Measurements from ENCODE around the gene ETNK1.

Gene ETNK1

DNA sequence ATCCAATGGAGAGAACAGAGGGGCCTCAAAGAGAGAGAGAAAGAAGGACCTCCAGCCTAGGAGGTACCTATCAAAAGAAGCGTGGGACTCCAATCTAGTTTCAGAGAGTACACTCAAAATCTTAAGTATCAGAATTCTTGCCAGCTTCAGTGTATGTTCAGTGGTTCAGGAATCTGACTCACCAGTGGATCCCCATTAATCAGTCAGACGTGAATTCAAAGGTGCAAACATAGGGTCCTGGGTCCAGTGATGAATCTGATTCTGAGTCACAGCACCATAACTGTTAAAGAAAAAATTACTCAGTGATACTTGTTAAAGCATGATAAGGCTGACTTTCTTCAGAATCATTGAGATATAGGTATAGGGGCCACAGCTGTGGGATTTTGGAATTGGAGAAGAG is 33.2 kb downstream of the ETNK1 start:
- Mint-ChIP-seq H3K4me3 (peak overlapping the region; percentile 21), H3K36me3 (peaks cover 63% of the 10 kb centered on the region), H3K27ac (peak overlapping the region; percentile 92), H3K9me3 (no peaks in the 10 kb centered on the region), H3K4me1 (peaks cover 32% of the 10 kb centered on the region)
- ATAC-seq: peak; percentile 99
- DNase-seq (ENCODE audit: low spot score in 2 of 2): no peak

DNA sequence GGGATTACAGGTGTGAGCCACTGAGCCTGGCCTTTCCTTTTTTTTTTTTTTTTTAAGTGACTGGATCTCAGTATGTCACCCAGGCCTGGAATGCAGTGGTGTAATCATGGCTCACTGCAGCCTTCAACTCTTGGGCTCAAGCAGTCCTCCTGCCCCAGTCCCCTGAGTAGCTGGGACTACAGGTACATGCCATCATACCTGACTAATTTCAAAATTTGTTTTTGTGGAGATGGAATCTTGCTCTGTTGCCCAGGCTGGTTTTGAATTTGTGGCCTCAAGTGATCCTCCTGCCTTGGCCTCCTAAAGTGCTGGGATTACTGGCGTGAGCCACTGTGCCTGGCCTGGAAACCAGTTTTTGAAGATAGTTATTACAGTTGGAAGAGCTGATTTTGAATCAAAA is 37.4 kb downstream of the ETNK1 start:
- Mint-ChIP-seq H3K9me3 (no peaks in the 10 kb centered on the region), H3K27ac (no peak overlapping the region), H3K36me3 (peaks cover 76% of the 10 kb centered on the region), H3K4me1 (peaks cover 20% of the 10 kb centered on the region), H3K4me3 (no peak overlapping the region)
- ATAC-seq: no peak
- no peak for DNase-seq (ENCODE audit: low spot score in 2 of 2)

DNA sequence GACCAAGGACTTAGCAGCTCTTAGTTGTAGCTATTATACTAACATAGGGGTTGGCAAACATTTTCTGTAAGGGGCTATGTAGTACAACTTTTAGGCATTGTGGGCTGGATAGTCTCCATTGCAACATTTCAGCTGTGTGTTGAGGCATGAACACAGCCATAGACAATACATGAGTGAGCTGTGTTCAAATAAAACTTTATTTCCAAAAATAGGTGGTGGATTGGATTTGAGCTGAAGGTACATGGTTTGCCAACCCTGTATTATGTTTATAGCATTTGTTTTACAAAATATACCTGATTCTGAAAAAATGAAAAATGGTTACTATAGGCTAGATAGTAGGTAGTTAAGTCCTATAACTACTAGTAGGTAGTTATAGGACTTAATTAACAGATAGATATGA is 40.5 kb downstream of the ETNK1 start:
- Mint-ChIP-seq H3K36me3 (peaks cover 72% of the 10 kb centered on the region), H3K4me3 (no peak overlapping the region), H3K9me3 (no peaks in the 10 kb centered on the region), H3K27ac (peak overlapping the region; percentile 45), H3K4me1 (peaks cover 6% of the 10 kb centered on the region)
- no peak for DNase-seq (ENCODE audit: low spot score in 2 of 2)
- no peak for ATAC-seq

DNA sequence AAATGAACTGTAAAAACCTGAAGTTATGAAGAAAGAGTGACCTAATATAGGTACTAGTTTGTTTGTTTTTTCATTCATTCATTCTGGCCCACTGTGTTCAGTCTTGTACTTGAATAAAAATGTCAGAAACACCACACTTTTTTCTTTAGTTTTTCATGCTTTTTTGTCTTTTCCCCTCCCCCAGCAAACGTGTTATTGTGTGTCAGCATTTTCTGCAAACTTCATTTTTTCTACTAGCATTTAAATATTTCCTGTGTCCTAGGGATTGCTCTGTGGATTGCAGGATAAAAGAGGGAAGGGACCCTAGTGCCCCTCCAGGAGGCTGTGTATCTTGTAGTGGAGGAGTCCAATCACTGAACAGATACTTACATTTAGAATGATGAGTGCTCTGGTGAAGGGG is 42.2 kb downstream of the ETNK1 start:
- no peak overlapping the region for H3K27ac Mint-ChIP-seq
- H3K36me3 Mint-ChIP-seq: peaks cover 68% of the 10 kb centered on the region
- no peak overlapping the region for H3K4me3 Mint-ChIP-seq
- peaks cover 6% of the 10 kb centered on the region for H3K4me1 Mint-ChIP-seq
- no peaks in the 10 kb centered on the region for H3K9me3 Mint-ChIP-seq
- ATAC-seq (no peak), DNase-seq (ENCODE audit: low spot score in 2 of 2) (no peak)

DNA sequence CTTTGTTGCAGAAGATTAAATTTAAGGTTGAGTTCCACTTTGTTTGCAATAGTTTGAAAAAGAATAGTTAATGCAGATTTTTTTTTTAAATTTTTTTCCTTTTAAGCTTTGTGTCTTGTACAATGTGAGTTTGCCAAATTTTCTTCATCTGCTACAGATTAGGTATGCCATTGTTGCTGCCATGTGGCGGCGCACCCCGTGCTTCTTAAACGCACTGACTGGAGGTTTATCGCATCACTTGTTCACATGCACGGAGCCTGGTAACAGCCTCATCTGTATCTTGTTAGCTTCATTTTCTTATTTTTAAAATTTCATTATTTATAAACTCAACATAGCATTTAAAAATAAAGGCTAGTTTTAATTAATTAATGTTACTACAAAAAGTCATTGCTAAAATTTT is 43.5 kb downstream of the ETNK1 start:
- Mint-ChIP-seq H3K27ac (no peak overlapping the region), H3K4me3 (no peak overlapping the region), H3K36me3 (peaks cover 73% of the 10 kb centered on the region), H3K4me1 (peaks cover 6% of the 10 kb centered on the region), H3K9me3 (no peaks in the 10 kb centered on the region)
- DNase-seq (ENCODE audit: low spot score in 2 of 2) (no peak), ATAC-seq (no peak)

DNA sequence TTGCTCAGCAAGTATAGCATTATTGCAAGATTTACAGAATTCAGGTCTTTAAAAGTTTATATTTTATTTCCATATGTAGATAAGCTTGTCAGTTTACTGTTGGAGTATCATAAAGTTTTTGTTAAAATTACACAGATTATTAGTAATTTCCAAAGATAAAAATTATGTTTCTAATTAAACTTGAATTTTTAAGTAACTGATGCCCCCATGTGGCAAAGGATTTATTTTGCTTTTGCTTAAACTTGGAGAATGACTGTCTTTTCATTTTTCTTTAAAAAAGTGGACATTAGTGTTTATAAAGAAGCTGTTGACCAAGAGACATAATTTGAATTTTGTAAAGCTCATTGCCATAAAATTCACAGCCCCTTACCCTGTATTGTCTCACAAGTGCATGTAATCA is 45.8 kb downstream of the ETNK1 start:
- no peak for DNase-seq (ENCODE audit: low spot score in 2 of 2)
- H3K36me3 Mint-ChIP-seq: peaks cover 87% of the 10 kb centered on the region
- no peaks in the 10 kb centered on the region for H3K4me1 Mint-ChIP-seq
- no peak for ATAC-seq
- no peaks in the 10 kb centered on the region for H3K9me3 Mint-ChIP-seq
- H3K4me3 Mint-ChIP-seq: no peak overlapping the region
- H3K27ac Mint-ChIP-seq: no peak overlapping the region

DNA sequence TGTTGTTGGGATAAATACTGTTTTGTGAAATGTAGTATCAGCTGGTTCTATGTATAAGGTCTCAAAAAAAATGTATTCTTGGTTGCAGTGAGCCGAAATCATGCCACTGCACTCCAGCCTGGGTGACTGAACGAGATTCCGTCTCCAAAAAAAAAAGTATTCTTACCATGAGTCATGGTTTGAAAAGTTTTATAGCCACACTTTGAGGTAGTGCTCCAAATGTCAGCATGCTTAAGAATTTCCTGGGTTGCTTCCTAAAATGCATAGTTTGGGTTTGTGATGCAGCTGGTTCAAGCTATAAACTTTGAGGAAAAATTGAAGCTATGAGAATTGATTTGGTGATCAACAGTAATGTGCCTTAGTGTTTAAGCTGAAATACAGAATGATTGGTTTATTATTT is 48.0 kb downstream of the ETNK1 start:
- Mint-ChIP-seq H3K4me3 (no peak overlapping the region), H3K36me3 (peaks cover 88% of the 10 kb centered on the region), H3K27ac (no peak overlapping the region), H3K9me3 (no peaks in the 10 kb centered on the region), H3K4me1 (peaks cover 7% of the 10 kb centered on the region)
- no peak for ATAC-seq
- DNase-seq (ENCODE audit: low spot score in 2 of 2): no peak

DNA sequence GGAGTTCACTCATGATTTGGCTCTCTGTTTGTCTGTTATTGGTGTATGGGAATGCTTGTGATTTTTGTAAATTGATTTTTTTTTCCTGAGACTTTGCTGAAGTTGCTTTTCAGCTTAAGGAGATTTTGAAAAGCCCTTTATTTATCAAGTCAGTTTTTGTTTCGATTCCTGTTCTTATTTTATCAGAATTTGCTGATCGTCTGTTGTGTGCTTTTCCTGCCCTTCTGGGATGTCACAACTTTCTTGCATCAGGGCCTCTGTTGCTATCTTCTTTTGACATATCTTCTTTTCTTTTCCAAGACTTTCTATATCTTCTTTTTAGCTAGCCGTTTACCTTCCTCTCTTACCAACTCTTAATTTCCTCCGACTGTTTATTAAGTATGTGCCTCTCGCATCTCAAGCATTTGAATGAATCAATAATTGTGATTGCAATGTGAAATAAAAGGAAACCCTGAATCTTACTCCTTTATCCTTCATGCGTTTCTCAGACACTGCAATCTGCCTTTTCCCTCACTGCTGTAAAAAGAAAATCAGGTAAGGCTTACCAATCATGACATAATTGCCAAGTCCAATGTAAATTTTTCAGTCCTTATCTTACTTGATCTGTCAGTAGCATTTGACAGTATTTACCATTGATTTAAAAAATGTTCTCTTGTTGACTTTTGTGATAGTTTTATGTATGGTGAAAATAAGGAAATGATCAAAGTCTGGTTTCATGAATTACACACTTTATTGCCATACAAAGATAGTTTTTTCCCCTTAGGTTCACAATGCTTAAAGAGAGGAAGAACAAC is 53.0 kb downstream of the ETNK1 start:
- peaks cover 21% of the 10 kb centered on the region for H3K4me1 Mint-ChIP-seq
- ATAC-seq: no peak
- no peak for DNase-seq (ENCODE audit: low spot score in 2 of 2)
- H3K27ac Mint-ChIP-seq: no peak overlapping the region
- H3K9me3 Mint-ChIP-seq: no peaks in the 10 kb centered on the region
- no peak overlapping the region for H3K4me3 Mint-ChIP-seq
- H3K36me3 Mint-ChIP-seq: peaks cover 92% of the 10 kb centered on the region

DNA sequence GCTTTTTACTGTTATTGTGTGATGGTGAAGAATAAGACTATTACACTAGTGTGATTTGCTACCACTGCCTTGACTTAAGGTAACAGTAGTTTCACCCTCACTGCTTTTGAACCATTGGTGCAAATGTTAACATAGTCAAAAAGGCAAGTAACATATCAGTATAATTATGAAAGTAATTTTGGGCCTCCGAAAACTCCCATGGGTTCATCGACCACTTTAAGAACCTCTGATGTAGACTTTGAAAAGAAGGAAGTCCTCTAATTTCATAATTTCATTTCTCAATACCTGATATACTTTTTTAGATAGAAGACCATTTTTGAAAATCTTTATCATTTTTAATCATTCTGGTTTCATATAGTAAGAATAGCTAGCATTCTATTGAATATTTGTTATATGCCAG is 57.7 kb downstream of the ETNK1 start:
- Mint-ChIP-seq H3K27ac (no peak overlapping the region), H3K4me3 (no peak overlapping the region), H3K4me1 (peaks cover 34% of the 10 kb centered on the region), H3K9me3 (peaks cover 2% of the 10 kb centered on the region), H3K36me3 (peaks cover 87% of the 10 kb centered on the region)
- ATAC-seq: no peak
- DNase-seq (ENCODE audit: low spot score in 2 of 2): no peak

DNA sequence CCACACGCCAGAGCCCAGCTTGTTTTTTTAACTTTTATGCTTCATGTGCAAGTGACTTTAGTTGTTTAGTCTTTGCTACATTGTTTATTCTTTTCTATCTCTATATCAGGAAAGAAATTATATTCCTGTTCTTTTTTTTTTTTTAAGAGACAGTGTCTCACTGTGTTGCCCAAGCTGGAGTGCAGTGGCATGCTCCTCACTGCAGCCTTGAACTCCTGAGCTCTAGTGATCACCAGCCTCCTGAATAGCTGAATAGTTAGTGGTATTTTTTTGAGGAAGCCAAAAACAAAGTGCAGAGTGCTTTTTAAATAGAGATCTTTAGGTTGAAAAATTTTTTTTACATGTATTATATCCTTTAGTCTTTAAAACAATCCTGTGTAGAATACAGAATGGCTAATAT is 58.2 kb downstream of the ETNK1 start:
- Mint-ChIP-seq H3K4me1 (peaks cover 30% of the 10 kb centered on the region), H3K27ac (no peak overlapping the region), H3K36me3 (peaks cover 83% of the 10 kb centered on the region), H3K9me3 (peaks cover 2% of the 10 kb centered on the region), H3K4me3 (no peak overlapping the region)
- no peak for DNase-seq (ENCODE audit: low spot score in 2 of 2)
- ATAC-seq: no peak

DNA sequence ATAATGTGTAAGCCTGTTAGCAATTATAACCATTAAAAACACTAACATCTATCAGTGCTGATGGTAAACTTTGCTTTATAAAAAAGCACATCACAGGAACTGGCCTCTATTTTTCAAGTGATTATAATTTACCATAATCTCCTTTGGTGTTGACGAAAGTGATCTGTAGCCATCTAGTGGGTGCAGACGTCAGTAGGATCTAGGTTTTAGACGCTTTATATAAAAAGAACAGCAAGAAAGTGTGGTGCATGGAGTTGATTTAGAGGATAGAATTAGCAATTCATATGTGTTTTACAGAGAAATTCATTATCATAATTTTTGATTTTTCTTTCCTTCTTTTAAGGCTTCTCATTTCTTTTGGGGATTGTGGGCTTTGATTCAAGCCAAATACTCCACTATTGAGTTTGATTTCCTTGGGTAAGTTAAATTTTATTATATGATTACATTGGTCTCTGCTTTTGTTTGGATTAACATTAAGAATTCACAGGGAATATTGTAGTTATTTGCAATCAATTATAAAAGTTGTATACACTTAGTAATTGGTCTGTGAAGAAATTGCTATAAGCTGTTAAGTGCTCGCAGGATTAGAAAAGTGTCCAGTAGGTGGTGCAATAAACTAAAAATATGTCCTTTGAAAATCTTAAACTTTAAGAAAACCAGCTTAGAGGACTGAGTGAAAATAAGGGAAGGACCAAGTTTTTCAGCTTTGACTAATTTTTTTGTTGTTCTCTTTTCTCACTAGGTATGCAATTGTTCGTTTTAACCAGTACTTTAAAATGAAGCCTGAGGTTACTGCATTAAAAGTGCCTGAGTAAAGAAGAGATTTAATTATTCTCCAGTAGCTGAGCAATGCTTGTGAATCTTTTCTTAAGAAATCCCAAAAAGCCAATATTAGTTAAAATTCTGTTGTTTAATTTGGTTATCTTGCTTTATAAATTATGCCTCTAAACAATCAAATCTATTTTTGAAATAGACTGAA is 59.5 kb downstream of the ETNK1 start:
- H3K27ac Mint-ChIP-seq: no peak overlapping the region
- H3K4me3 Mint-ChIP-seq: no peak overlapping the region
- H3K9me3 Mint-ChIP-seq: peaks cover 2% of the 10 kb centered on the region
- H3K36me3 Mint-ChIP-seq: peaks cover 70% of the 10 kb centered on the region
- ATAC-seq: peak; percentile 31
- peaks cover 29% of the 10 kb centered on the region for H3K4me1 Mint-ChIP-seq
- DNase-seq (ENCODE audit: low spot score in 2 of 2): no peak

DNA sequence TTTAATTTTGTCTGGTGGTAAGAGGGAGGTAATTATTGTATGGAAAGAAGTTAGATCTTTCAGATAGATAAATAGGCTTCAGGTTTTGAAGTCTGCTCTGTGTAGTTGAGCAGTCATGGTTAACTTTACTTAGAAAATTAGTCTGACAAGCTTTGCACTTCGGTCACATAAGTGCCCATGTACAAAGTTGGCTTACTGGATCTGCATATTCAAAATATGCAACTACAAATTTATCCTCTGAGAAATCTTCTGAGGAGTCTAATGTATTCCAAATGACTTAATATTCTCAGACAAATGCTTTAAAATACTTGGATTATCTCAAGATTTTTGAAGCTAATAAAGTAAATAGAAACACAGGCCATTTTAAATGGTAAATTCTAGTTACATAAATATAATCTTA is 61.2 kb downstream of the ETNK1 start:
- H3K36me3 Mint-ChIP-seq: peaks cover 58% of the 10 kb centered on the region
- no peak overlapping the region for H3K4me3 Mint-ChIP-seq
- peaks cover 18% of the 10 kb centered on the region for H3K4me1 Mint-ChIP-seq

DNA sequence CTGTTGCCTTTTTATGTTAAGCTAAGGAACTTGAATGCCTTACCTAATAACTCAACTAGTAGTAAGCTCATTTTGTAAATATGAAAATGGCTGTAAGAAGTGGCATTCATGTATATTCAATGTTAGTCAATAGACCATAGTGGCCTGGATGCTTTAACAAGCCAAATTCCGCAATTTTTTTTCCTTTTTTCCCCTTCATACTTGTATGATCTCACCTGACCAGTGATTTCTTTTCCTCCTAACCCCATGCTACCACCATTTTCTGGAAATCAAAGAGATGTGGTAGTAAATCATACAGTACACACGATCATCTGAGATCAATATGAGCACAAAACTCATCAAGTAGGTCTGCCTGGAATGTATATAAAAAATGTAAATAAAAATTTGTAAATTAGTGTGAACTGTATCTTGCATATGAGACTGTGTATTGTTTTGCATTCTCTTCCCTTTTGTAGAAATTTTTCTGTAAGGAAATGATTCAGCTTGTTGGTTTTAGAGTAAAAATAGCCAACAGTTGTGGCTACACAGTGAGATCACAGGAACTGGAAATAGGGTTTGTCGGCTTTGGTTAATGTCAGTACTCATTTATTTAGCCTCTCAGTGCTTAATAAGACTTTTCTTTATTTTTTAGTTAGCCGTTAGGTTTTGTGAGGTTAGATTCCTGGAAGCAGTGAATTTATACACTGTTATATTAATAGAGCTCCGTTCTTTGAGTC is 62.5 kb downstream of the ETNK1 start:
- DNase-seq (ENCODE audit: low spot score in 2 of 2): no peak
- H3K27ac Mint-ChIP-seq: no peak overlapping the region
- H3K4me1 Mint-ChIP-seq: peaks cover 25% of the 10 kb centered on the region
- peak; percentile 99 for ATAC-seq
- peak overlapping the region; percentile 5 for H3K4me3 Mint-ChIP-seq
- peaks cover 2% of the 10 kb centered on the region for H3K9me3 Mint-ChIP-seq
- peaks cover 52% of the 10 kb centered on the region for H3K36me3 Mint-ChIP-seq

More for the DNA sequence above, 61.2 kb downstream of the ETNK1 start:
- H3K9me3 Mint-ChIP-seq: peaks cover 2% of the 10 kb centered on the region
- DNase-seq (ENCODE audit: low spot score in 2 of 2) (no peak), ATAC-seq (no peak)
- no peak overlapping the region for H3K27ac Mint-ChIP-seq

DNA sequence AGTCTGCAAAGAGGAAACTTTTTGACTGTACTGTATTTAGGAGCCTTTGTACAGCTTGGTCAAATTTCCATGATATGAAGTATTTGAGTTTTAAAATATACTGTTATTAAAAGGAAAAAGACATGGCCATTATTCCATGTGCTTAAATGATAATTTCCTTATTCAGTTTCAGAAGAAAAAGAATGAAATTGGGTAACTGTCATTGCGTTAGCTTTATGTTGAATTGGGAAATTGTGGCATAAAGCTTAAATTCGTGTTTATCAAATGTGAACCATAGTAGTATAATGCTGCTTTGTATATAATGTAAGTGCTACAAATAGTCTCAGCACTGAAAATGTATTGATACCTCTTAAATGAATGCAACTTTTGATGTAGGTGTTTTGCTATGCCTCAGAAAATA is 64.9 kb downstream of the ETNK1 start:
- Mint-ChIP-seq H3K4me1 (peaks cover 25% of the 10 kb centered on the region), H3K36me3 (peaks cover 35% of the 10 kb centered on the region), H3K4me3 (no peak overlapping the region), H3K9me3 (peaks cover 2% of the 10 kb centered on the region), H3K27ac (no peak overlapping the region)
- ATAC-seq (no peak), DNase-seq (ENCODE audit: low spot score in 2 of 2) (no peak)

DNA sequence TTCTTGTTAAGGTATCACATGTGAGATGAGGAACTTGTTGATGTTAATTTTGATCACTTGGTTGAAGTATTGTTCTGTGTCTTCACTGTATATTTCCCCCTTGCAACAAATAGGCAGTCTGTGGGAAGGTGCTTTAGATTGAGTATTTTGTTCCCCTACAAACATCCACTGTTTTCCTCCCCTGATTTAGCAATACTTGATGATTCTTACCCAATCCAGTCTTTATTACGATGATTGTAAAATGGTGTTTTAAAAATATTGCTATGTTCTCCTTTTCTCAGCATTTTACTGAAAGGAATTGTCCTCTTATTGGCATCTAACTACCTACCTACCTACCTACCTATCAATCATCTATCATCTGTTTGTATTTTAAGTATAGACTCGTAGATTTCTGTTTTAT is 66.3 kb downstream of the ETNK1 start:
- Mint-ChIP-seq H3K9me3 (peaks cover 2% of the 10 kb centered on the region), H3K4me3 (no peak overlapping the region), H3K4me1 (peaks cover 20% of the 10 kb centered on the region), H3K27ac (no peak overlapping the region), H3K36me3 (peaks cover 21% of the 10 kb centered on the region)
- DNase-seq (ENCODE audit: low spot score in 2 of 2) (no peak), ATAC-seq (no peak)

Data from stimulated activated effector memory CD8-positive, alpha-beta T cell treated with anti-CD3 and anti-CD28 coated beads, Interleukin-12 subunit alpha, Interleukin-12 subunit beta, amount 100 ng/mL, for 72 hours (primary cell).